Measurements from ENCODE around the gene GPR137. TPM values are rescaled to one million over a fixed set of nuclear protein-coding genes. Genes with fewer than 3 reads are reported as not detected.

The GPR137 gene
- total RNA-seq, 1 experiment from 2014 or later: 24.4 TPM

DNA sequence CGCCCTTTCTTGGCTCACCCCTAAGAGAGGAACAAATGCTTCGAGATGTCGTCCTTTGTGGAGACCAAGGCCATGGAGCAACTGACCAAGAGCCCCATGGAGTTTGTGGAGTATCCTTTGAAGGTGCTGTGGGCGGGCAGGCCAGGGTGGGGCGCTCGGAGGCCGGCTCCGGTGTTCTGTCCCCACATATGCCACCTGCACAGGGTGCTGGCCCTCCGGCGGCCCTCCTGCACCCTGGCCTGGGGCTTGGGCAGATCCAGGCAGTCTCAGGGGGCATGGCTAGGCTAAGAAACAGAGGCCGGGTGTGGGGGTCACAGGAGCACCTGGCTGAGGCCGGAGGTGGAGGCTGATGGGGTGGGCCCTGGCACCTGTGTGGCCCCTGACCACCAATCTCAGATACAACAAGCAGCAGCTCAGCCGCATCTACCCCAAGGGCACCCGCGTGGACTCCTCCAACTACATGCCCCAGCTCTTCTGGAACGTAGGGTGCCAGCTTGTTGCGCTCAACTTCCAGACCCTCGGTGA, 24.0 kb upstream of the GPR137 start (continued):
- TF ChIP-seq FOSL1 (IDR thresholded peaks at IDR 0.05; ENCODE audit: low read depth) (no peak), ZFX (IDR thresholded peaks at IDR 0.05) (no peak), EGR1 (IDR thresholded peaks at IDR 0.05; ENCODE audit: low read depth) (no peak)
- TF ChIP-seq, protein P1, sequence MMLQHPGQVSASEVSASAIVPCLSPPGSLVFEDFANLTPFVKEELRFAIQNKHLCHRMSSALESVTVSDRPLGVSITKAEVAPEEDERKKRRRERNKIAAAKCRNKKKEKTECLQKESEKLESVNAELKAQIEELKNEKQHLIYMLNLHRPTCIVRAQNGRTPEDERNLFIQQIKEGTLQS (IDR thresholded peaks at IDR 0.05): no peak

DNA sequence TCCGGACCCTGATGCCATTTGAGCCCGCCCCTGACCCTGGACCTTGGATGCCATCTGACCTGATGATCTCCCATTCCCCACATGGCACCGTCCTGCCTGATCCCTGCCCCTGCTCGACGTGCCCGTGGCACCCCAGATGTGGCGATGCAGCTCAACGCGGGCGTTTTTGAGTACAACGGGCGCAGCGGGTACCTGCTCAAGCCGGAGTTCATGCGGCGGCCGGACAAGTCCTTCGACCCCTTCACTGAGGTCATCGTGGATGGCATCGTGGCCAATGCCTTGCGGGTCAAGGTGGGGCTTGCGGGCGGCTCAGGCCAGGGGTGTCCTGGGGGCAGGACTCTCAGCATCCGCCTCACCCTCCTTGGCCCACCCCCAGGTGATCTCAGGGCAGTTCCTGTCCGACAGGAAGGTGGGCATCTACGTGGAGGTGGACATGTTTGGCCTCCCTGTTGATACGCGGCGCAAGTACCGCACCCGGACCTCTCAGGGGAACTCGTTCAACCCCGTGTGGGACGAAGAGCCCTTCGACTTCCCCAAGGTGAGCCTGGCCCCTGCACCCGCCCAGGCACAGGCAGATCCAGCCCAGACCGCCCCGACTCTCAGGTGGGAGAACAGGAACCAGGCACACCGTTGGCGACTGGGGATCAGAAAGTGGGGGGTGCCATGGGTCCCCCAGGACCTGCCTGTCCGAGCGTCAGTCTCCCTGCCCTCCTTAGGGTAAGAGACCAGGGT, 23.2 kb upstream of the GPR137 start:
- Histone ChIP-seq H2AFZ (ENCODE audit: low read depth, low read length, poor library complexity, severe bottlenecking) (no peak overlapping the region), H3K27ac (ENCODE audit: low read depth, low read length) (no peak overlapping the region; the same call in 1 of the 2 replicates), H3K79me2 (ENCODE audit: insufficient read depth, low read length) (peaks cover 6% of the 10 kb centered on the region; the same call in 1 of the 2 replicates), H3K36me3 (ENCODE audit: control insufficient read depth in 1 of 2, insufficient read depth in 2 of 2, low read length in 2 of 2) (peaks cover 19 to 54% of the 10 kb centered on the region in 2 experiments; a peak in 3 of 4 replicates), H4K20me1 (ENCODE audit: insufficient read depth) (no peaks in the 10 kb centered on the region), H3K4me1 (ENCODE audit: control insufficient read depth in 1 of 2, insufficient read depth in 2 of 2, low read length in 2 of 2) (peaks cover 0 to 1% of the 10 kb centered on the region in 2 experiments; a peak in 2 of 4 replicates), H3K9ac (ENCODE audit: low read length) (no peak overlapping the region), H3K4me2 (ENCODE audit: low read length) (no peak overlapping the region), H3K27me3 (ENCODE audit: insufficient read depth, low read length) (no peaks in the 10 kb centered on the region), H3K4me3 (replicated peaks in 1 of 2; ENCODE audit: low read depth in 1 of 2, low read length in 2 of 2) (no peak overlapping the region), H3K9me2 (ENCODE audit: insufficient read depth) (no peaks in the 10 kb centered on the region), H3K9me3 (ENCODE audit: control insufficient read depth in 1 of 2, insufficient read depth in 1 of 2, low read depth in 1 of 2, low read length in 2 of 2) (no peaks in the 10 kb centered on the region)
- no peak for TF ChIP-seq POLR2A (IDR thresholded peaks at IDR 0.05; ENCODE audit: borderline replicate concordance, extremely low read depth, insufficient read depth, insufficient read length)
- no peak for TF ChIP-seq SRF (IDR thresholded peaks at IDR 0.05; ENCODE audit: low read depth)
- TF ChIP-seq EZH2 (IDR thresholded peaks at IDR 0.05): no peak
- TF ChIP-seq, protein P2, sequence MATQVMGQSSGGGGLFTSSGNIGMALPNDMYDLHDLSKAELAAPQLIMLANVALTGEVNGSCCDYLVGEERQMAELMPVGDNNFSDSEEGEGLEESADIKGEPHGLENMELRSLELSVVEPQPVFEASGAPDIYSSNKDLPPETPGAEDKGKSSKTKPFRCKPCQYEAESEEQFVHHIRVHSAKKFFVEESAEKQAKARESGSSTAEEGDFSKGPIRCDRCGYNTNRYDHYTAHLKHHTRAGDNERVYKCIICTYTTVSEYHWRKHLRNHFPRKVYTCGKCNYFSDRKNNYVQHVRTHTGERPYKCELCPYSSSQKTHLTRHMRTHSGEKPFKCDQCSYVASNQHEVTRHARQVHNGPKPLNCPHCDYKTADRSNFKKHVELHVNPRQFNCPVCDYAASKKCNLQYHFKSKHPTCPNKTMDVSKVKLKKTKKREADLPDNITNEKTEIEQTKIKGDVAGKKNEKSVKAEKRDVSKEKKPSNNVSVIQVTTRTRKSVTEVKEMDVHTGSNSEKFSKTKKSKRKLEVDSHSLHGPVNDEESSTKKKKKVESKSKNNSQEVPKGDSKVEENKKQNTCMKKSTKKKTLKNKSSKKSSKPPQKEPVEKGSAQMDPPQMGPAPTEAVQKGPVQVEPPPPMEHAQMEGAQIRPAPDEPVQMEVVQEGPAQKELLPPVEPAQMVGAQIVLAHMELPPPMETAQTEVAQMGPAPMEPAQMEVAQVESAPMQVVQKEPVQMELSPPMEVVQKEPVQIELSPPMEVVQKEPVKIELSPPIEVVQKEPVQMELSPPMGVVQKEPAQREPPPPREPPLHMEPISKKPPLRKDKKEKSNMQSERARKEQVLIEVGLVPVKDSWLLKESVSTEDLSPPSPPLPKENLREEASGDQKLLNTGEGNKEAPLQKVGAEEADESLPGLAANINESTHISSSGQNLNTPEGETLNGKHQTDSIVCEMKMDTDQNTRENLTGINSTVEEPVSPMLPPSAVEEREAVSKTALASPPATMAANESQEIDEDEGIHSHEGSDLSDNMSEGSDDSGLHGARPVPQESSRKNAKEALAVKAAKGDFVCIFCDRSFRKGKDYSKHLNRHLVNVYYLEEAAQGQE (IDR thresholded peaks at IDR 0.05; ENCODE audit: low read depth): no peak
- no peak for TF ChIP-seq TCF7L2 (IDR thresholded peaks at IDR 0.05; ENCODE audit: borderline replicate concordance, extremely low read depth, insufficient read depth, insufficient read length)
- TF ChIP-seq, protein P3, sequence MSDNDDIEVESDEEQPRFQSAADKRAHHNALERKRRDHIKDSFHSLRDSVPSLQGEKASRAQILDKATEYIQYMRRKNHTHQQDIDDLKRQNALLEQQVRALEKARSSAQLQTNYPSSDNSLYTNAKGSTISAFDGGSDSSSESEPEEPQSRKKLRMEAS (IDR thresholded peaks at IDR 0.05): no peak
- TF ChIP-seq, protein P4, sequence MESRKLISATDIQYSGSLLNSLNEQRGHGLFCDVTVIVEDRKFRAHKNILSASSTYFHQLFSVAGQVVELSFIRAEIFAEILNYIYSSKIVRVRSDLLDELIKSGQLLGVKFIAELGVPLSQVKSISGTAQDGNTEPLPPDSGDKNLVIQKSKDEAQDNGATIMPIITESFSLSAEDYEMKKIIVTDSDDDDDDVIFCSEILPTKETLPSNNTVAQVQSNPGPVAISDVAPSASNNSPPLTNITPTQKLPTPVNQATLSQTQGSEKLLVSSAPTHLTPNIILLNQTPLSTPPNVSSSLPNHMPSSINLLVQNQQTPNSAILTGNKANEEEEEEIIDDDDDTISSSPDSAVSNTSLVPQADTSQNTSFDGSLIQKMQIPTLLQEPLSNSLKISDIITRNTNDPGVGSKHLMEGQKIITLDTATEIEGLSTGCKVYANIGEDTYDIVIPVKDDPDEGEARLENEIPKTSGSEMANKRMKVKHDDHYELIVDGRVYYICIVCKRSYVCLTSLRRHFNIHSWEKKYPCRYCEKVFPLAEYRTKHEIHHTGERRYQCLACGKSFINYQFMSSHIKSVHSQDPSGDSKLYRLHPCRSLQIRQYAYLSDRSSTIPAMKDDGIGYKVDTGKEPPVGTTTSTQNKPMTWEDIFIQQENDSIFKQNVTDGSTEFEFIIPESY (IDR thresholded peaks at IDR 0.05; ENCODE audit: extremely low read depth, insufficient replicate concordance, low read length): no peak
- no peak for TF ChIP-seq EZH2phosphoT487 (IDR thresholded peaks at IDR 0.05; ENCODE audit: borderline replicate concordance)
- TF ChIP-seq CBX3 (IDR thresholded peaks at IDR 0.05; ENCODE audit: low read depth): no peak
- TF ChIP-seq FOSL1 (IDR thresholded peaks at IDR 0.05; ENCODE audit: low read depth): no peak
- no peak for TF ChIP-seq SIN3A (IDR thresholded peaks at IDR 0.05; ENCODE audit: low read depth)
- intact Hi-C loops (cut with micrococcal nuclease): no loop called here
- no peak for ATAC-seq
- ChIA-PET CTCF (no interaction called here), RAD21 (ENCODE audit: low non-redundant PET in 1 of 2, low total read pairs in 2 of 2, uncharacterized antibody in 2 of 2, unreplicated experiment in 2 of 2) (no interaction called here), POLR2A (interaction anchor here (0.9 to 1.3 kb wide), 3 partner anchors 8 to 93 kb away, joined by 3 to 5 read pairs (median 3); no protein-coding TSS in a partner anchor)
- DNase-seq (ENCODE audit: low read depth, low spot score): no peak
- BruUV-seq (replicated peaks): no TSS peak

Measured in HCT116 (cell line).